ENCODE results near the gene MSX2.

GRCh38 chr5:174708476-174709207 is 15.7 kb upstream of the MSX2 start:
- no peak for TF ChIP-seq GATA2 (IDR thresholded peaks at IDR 0.05; ENCODE audit: low read depth, low read length)
- TF ChIP-seq GATA3 (IDR thresholded peaks at IDR 0.05; ENCODE audit: low read depth, low read length) = no peak

All from SH-SY5Y (cell line).